H1 (cell line): ENCODE data around the gene TTC39A. TPM values are rescaled to one million over a fixed set of nuclear protein-coding genes. Genes with fewer than 3 reads are reported as not detected.

Experiments used
- CHD7 ChIP-seq: fragments of 300-600 bp; sonication (generic); IDR thresholded peaks from 2 replicates; pipeline ENCODE4 v1.7.1; 2012; ENCODE audit warnings: low read length, moderate library complexity, mild to moderate bottlenecking, inconsistent platforms; ENCODE audit not compliant: insufficient replicate concordance
- CTBP2 ChIP-seq: IDR thresholded peaks from 2 replicates; pipeline ENCODE4 v1.7.0; 2011; ENCODE audit warnings: borderline replicate concordance, mild to moderate bottlenecking, moderate library complexity, mixed read lengths, low read length; ENCODE audit not compliant: insufficient read depth, insufficient read length
- GABPA ChIP-seq: IDR thresholded peaks from 2 replicates; pipeline ENCODE4 v1.6.1; 2011; ENCODE audit warnings: mild to moderate bottlenecking, low read length, moderate library complexity, borderline replicate concordance; ENCODE audit not compliant: insufficient read depth
- JUN ChIP-seq: IDR thresholded peaks from 2 replicates; pipeline ENCODE4 v1.6.1; 2011; ENCODE audit warnings: low read depth, mild to moderate bottlenecking, improper control_type of control experiment, low read length
- MAFK ChIP-seq: IDR thresholded peaks from 2 replicates; pipeline ENCODE4 v1.6.1; 2012; ENCODE audit warnings: low read depth, mild to moderate bottlenecking, improper control_type of control experiment, low read length
- NANOG ChIP-seq: IDR thresholded peaks from 2 replicates; pipeline ENCODE4 v1.6.1; 2011; ENCODE audit warnings: low read length, low read depth, mild to moderate bottlenecking, inconsistent platforms; ENCODE audit not compliant: insufficient read depth, poor library complexity, severe bottlenecking
- POLR2AphosphoS5 ChIP-seq: IDR thresholded peaks from 2 replicates; pipeline ENCODE4 v1.6.1; 2011; ENCODE audit warnings: low read depth, low read length
- polyA plus RNA-seq, 7 experiments: library from polyadenylated mRNA; depleted of rRNA in 3 of 7; stranded (reverse) in 5 of 7; unstranded in 2 of 7; fragments of >200 nt in 5 of 7; fragments of 200-250 nt in 2 of 7; gene quantifications; 1 replicate in 5 of 7; 2 replicates in 1 of 7; 4 replicates in 1 of 7; pipeline versions ENCODE4 v1.2.1 to v1.2.3, GENCODE V29; 2011 to 2013; ENCODE audit warnings: missing spikeins in 2 of 7, mixed read lengths in 2 of 7
- total RNA-seq: library from RNA; stranded (reverse); fragmentation: NEBNext Ultra II Directional; extraction: Animal tissue kit (Norgen Biotek cat#: 25700); gene quantifications from 2 replicates; pipeline ENCODE4 v1.2.1, GENCODE V29; 2021

Gene TTC39A
- total and polyA plus RNA-seq, 2 of the 8 experiments (the other 6 are each of a cell fraction or from before 2014, with no cell fraction given), result 5.5 to 5.8 TPM

GRCh38 chr1:51294566-51295184 lies 35.7 kb downstream of the TTC39A start (continued):
- TF ChIP-seq CTBP2, result no peak
- TF ChIP-seq NANOG, result no peak
- TF ChIP-seq POLR2AphosphoS5, result no peak
- no peak for TF ChIP-seq MAFK
- no peak for TF ChIP-seq CHD7
- TF ChIP-seq JUN, result no peak
- TF ChIP-seq GABPA, result no peak
- TF ChIP-seq, all 59 proteins: peak for 0
